ENCODE results near the gene NXNL2.

DNA sequence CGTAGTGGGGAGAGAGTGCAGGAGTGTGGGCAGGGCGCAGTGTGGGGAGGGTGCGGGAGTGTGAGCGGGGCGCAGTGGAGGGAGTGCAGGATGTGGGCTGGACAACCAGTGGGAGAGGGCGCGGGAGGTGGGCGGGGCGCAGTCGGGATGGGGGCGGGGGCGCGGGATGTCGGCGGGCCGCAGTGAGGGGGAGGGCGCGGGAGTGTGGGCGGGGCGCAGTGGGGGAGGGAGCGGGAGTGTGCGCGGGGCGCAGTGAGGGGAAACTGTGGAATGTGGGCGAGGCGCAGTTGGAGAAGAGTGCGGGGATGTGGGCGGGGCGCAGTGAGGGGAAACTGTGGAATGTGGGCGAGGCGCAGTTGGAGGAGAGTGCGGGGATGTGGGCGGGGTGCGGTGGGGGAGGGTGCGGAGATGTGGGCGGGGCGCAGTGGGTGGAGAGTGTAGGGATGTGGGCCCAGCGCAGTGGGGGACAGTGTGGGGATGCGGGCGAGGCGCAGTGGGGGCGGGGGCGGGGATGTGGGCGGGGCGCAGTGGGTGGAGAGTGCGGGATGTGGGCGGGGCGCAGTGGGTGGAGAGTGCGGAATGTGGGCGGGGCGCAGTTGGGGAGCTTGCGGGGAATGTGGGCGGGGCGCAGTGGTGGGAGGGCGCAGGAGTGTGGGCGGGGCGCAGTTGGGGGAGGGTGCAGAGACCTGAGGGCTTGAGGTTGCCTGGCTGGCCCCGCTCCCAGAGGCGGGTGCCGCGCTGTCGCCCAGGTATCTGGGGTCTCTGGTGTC is at the start of gene NXNL2:
- TF ChIP-seq CTCF (IDR thresholded peaks at IDR 0.05), result no peak
- no peak for TF ChIP-seq POLR2A (IDR thresholded peaks at IDR 0.05)

All from body of pancreas (tissue), 4 donors.